NCI-H345 treated with DMSO at 0.1 percent for 48 hours (cell line): Measurements from ENCODE around the gene CYP2C18.
"Not testable (repeated sequence)": the region's sequence is repeated elsewhere in the genome, so short reads cannot be mapped to it uniquely, and the experiment has no call there.

Experiments
- DNase-seq: peaks from one replicate; lab custom pipeline; 2025; ENCODE audit not compliant: unreplicated experiment; lab: John Stamatoyannopoulos, UW

Gene CYP2C18

GRCh38 chr10:94683214-94684054, at the start of gene CYP2C18:
CYP2C18 (plus strand) TSS chr10:94683729; CDS start chr10:94683820, 91 bp downstream.
- DNase-seq: no peak

DNA sequence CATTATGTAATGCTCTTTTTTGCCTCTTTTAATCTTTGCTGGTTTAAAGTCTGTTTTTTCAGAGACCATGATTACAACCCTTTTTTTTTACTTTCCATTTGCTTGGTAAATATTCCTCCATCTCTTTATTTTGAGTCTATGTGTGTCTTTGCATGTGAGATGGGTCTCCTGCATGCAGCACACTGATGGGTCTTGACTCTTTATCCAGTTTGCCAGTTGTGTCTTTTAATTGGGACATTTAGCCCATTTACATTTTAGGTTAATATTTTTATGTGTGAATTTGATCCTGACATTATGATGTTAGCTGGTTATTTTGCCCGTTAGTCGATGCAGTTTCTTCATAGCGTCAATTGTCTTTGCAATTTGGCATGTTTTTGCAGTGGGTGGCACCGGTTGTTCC, 45.4 kb upstream of the CYP2C18 start:
- DNase-seq: not testable (repeated sequence)

DNA sequence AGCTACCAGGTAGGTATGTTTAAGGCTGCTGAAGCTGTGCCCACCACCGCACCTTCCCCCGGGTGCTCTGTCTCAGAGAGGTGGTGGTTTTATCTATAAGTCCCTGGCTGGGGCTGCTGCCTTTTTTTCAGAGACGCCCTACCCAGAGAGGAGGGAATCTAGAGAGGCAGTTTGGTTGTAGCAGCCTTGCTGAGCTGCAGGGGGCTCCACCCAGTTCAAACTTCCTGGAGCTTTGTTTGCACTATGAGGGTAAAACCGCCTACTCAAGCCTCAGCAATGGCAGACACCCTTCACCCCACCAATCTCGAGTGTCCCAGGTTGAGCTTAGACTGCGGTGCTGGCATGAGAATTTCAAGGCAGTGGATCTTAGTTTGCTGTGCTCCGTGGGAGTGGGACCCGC, 43.6 kb upstream of the CYP2C18 start:
- DNase-seq: no peak

DNA sequence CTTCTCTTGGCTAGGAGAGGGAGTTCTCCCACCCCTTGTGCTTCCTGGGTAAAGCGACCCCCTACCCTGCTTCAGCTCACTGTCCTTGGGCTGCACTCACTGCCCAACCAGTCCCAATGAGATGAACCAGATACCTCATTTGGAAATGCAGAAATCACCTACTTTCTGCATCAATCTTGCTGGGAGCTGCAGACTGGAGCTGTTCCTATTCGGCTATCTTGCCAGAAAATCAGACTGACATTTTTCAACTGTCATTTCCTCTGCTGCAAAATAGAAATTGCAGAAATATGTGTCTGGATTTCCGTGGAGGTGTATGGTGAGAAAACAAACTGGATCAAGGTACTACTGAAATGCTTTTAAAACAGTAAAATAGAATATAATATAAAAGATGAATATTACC, 43.0 kb upstream of the CYP2C18 start:
- DNase-seq: no peak

GRCh38 chr10:94641480-94641879, 42.0 kb upstream of the CYP2C18 start:
- no peak for DNase-seq

DNA sequence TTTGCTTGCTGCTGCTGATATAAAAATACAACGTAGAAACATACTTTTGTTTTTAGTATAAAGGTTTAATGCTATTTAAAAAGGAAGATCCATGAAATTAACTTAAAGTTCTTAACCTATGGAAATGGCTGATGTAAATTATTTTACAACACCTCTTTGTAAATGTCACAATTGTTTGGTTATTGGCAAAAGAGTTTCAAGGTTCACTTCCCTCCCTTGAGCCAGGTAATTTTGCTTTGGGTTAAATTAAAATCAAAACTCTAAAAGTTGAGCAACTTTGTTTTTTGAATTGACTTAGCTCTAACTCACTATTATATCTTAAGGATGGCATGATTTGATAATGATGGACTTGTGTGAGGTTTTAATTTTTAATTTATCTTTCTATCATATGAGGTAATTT, 39.2 kb upstream of the CYP2C18 start:
- no peak for DNase-seq

DNA sequence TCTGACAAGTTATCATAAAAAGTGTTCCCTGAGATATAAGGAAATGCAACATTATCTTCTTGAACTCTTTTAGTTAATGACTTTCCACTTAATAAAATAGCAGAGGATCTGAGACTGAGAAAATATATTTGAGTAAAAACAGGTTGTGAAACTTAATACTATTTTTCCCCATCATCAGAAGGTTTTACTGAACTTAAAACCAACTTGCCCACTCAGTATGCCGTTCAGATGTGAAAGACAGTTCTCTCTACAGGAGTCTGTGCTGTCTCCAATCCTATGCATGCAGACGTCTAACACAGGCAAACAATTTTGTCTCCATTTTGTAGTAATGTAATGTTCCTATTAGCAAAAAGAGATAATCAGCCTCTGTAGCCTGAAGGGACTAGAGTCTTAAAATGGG, 38.2 kb upstream of the CYP2C18 start:
- no peak for DNase-seq

DNA sequence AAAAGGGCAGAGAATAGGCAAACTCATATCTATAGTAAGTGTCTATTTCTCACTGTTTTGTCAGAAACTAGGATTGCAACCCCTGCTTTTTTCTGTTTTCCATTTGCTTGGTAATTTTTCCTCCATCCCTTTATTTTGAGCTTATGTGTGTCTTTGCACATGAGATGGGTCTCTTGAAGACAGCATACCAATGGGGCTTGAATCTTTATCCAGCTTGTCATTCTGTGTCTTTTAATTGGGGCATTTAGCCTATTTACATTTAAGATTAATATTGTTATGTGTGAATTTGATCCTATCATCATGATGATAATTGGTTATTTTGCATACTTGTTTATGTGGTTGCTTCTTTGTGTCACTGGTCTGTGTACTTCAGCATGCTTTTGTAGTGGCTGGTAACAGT, 28.3 kb upstream of the CYP2C18 start:
- DNase-seq: not testable (repeated sequence)

GRCh38 chr10:94663061-94663460, 20.5 kb upstream of the CYP2C18 start:
- DNase-seq: not testable (repeated sequence)

GRCh38 chr10:94666391-94667102, 17.0 kb upstream of the CYP2C18 start:
- DNase-seq: no peak

DNA sequence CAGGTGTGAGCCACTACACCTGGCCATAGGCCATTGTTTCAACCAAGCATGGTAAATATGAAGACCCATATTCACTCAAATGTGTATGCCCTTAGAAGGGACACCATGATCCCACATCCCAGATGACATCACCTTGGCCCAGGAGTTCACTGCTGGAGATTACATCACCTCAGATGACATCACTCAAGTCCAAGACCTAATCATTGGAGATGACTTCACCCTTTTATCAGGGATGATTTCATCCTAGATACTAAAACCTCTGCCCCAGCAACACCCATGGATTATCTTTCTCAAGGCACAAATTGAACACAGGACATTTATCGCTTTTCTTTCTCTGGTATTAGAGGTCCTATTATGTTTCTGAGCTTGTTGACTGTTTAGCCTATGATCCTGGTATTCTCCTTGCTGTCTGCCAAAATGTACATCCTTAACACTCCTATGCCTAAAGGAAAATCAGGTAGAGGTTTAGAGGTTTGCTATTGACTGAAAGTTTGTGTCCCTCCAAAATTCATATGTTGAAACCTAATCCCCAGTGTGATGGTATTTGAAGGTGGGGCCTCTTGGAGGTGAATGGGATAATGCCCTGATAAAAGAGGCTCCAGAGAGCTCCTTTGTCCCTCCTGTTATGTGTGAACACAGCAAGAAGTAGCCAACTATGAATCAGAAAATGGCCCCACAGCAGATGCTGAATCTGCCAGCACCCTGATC, 9.8 kb upstream of the CYP2C18 start:
- DNase-seq: no peak

DNA sequence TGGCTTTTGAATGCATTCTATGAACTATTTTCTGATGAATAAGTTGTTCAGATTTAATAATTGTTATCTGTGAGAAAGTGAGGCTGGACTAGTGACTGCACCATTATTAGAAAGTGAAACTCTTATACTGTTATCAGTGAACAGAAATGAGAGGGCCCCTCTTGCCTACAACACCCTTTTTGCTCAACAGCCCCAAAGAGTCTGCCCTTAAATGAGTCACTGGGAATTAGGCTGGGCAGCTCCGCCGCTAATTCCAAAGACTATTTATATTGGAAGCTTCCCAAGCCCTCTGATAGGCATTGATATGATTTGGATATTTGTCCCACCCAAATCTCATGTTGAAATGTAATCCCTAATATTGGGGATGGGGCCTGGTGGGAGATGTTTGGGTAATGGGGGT, 7.0 kb upstream of the CYP2C18 start:
- DNase-seq: no peak

GRCh38 chr10:94677691-94678090, 5.8 kb upstream of the CYP2C18 start:
- DNase-seq: no peak

GRCh38 chr10:94678475-94678874, 5.1 kb upstream of the CYP2C18 start:
- no peak for DNase-seq

DNA sequence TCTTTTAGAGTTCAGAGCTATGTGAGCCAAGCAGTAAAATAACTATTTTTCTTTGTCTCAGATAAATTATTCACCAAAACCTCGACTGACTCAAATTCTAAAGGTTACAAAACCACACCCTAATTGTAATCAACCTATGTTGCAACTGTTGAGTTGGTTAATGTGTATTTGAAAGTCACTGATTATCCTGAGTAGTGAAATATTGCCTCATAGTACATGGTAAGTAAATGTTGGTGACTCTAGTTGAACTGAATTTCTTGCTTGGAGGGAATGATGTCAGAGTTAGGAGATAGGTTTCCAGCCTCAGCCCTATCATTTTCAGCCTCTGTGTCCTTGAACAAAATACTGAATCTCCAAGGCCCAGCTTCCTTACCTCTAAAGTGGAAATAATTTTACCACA, 3.0 kb upstream of the CYP2C18 start:
- no peak for DNase-seq

GRCh38 chr10:94682636-94683035, 893 bp upstream of the CYP2C18 start:
- DNase-seq: not testable (repeated sequence)

GRCh38 chr10:94687625-94688248, 4.2 kb downstream of the CYP2C18 start:
- DNase-seq: no peak

DNA sequence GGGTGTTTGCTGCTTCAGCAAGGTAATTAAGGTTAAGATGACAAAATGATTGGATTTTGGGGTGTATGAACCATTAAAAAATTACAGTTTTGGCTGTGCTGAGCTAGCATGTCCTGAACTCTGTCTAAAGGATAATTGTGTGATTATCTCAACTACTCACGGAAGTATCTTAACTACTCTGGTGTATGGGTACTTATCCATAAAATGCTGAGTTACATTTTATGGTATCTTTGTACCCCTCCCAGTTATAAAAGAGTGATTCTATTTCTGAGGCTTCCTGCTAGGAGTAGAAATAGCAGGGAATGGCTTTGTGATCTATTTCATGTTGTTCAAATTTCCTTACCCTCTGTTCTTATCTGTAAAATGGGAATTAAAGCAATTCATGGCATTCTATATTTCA, 22.6 kb downstream of the CYP2C18 start:
- DNase-seq: no peak

- DNase-seq: no peak
Measured at GRCh38 chr10:94710578-94710977, 27.0 kb downstream of the CYP2C18 start.

GRCh38 chr10:94725871-94726270, 42.3 kb downstream of the CYP2C18 start:
- DNase-seq: no peak

DNA sequence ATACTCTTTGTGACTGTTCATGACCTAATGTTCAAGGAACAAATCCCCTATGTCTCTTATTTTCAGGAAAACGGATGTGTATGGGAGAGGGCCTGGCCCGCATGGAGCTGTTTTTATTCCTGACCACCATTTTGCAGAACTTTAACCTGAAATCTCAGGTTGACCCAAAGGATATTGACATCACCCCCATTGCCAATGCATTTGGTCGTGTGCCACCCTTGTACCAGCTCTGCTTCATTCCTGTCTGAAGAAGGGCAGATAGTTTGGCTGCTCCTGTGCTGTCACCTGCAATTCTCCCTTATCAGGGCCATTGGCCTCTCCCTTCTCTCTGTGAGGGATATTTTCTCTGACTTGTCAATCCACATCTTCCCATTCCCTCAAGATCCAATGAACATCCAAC, 51.7 kb downstream of the CYP2C18 start:
- DNase-seq: no peak
